Endodermal cell (in vitro differentiated cells): ENCODE measurements around the gene PRPH2. TPM values are rescaled to one million over a fixed set of nuclear protein-coding genes. Genes with fewer than 3 reads are reported as not detected.
A peak's percentile ranks its signal among the peaks of the same experiment; 100 is the strongest.

Source experiments
- DNase-seq: peaks from one replicate; pipeline ENCODE4 v3.0.0-alpha.2; 2017
- H3K27ac ChIP-seq: 2 replicates; pipeline ENCODE4 v1.5.1; 2013; ENCODE audit warnings: mild to moderate bottlenecking, low read depth, low read length, moderate library complexity
- H3K27me3 ChIP-seq: 2 replicates; pipeline ENCODE4 v1.6.1; 2013; ENCODE audit warnings: mild to moderate bottlenecking, low read length, moderate library complexity; ENCODE audit not compliant: insufficient read depth, control insufficient read depth, poor library complexity, severe bottlenecking
- H3K36me3 ChIP-seq: 2 replicates; pipeline ENCODE4 v1.7.0; 2013; ENCODE audit warnings: mild to moderate bottlenecking, low read length, moderate library complexity; ENCODE audit not compliant: control insufficient read depth, insufficient read depth
- H3K4me1 ChIP-seq: one replicate; pipeline ENCODE4 v1.7.0; 2013; ENCODE audit warnings: low read length; ENCODE audit not compliant: control insufficient read depth, insufficient read depth
- H3K4me3 ChIP-seq: 2 replicates; pipeline ENCODE4 v1.5.1; 2013; ENCODE audit warnings: mild to moderate bottlenecking, low read length, moderate library complexity
- H3K9ac ChIP-seq: 2 replicates; pipeline ENCODE4 v1.6.1; 2013; ENCODE audit warnings: mild to moderate bottlenecking, low read length, moderate library complexity; ENCODE audit not compliant: poor library complexity, severe bottlenecking; ENCODE audit errors: extremely low read depth
- H3K9me3 ChIP-seq: 2 replicates; pipeline ENCODE4 v1.6.1; 2013; ENCODE audit warnings: mild to moderate bottlenecking, low read length, moderate library complexity; ENCODE audit not compliant: control insufficient read depth
- H3K27ac Mint-ChIP-seq: 2 replicates; pipeline ENCODE4 v1.8.0; 2020; ENCODE audit warnings: mixed read lengths
- H3K27me3 Mint-ChIP-seq: 2 replicates; pipeline ENCODE4 v1.8.0; 2021; ENCODE audit warnings: mild to moderate bottlenecking, mixed read lengths; ENCODE audit not compliant: insufficient read depth
- H3K36me3 Mint-ChIP-seq: 2 replicates; pipeline ENCODE4 v1.8.0; 2020; ENCODE audit warnings: low read depth, mixed read lengths
- H3K4me1 Mint-ChIP-seq: 2 replicates; pipeline ENCODE4 v1.8.0; 2020; ENCODE audit warnings: mixed read lengths
- H3K4me3 Mint-ChIP-seq: 2 replicates; pipeline ENCODE4 v1.8.0; 2020; ENCODE audit warnings: mild to moderate bottlenecking, moderate library complexity, mixed read lengths
- H3K9me3 Mint-ChIP-seq: 2 replicates; pipeline ENCODE4 v1.8.0; 2020; ENCODE audit warnings: mild to moderate bottlenecking, mixed read lengths
- CTCF ChIP-seq: fragments of 200-600 bp; sonication (generic); conservative IDR thresholded peaks from 2 replicates; pipeline ENCODE4 v1.5.0; 2021; ENCODE audit warnings: antibody characterized with exemption, mild to moderate bottlenecking
- WGBS, 2 experiments: methylation state at CpG; one replicate each; pipeline versions ENCODE4 v1.1.5 to v1.1.7; 2013; ENCODE audit warnings: missing lambda C conversion rate in 2 of 2, mixed read lengths in 1 of 2; ENCODE audit not compliant: insufficient coverage in 1 of 2, insufficient read length in 1 of 2; 5-methylcytosine and 5-hydroxymethylcytosine counted together
- total RNA-seq, 2 donors: library from RNA; stranded (reverse); fragmentation: NEBNext Ultra II Directional in 1 of 2; extraction: Animal tissue kit (Norgen Biotek cat#: 25700) in 1 of 2; gene quantifications; 2 replicates in 1 of 2; 3 replicates in 1 of 2; pipeline ENCODE4 v1.2.1, GENCODE V29; 2021

The PRPH2 gene
- total RNA-seq, 2 donors from 2014 or later = 0.35 to 0.40 TPM

GRCh38 chr6:42661540-42662153 is 60.8 kb downstream of the PRPH2 start:
- 15% methylated on average over 5 of the region's 5 CpGs; no CpG with 5 or more reads in 1 of the 2 experiments for WGBS, 2 experiments
- Mint-ChIP-seq H3K4me1 (no peaks in the 10 kb centered on the region), H3K4me3 (no peak overlapping the region), H3K27me3 (no peaks in the 10 kb centered on the region), H3K36me3 (peaks cover 60% of the 10 kb centered on the region), H3K27ac (no peak overlapping the region), H3K9me3 (no peaks in the 10 kb centered on the region)
- H3K9ac ChIP-seq = no peak overlapping the region
- TF ChIP-seq CTCF = peak; percentile 95
- no peak overlapping the region for H3K4me3 ChIP-seq
- peaks cover 85% of the 10 kb centered on the region for H3K36me3 ChIP-seq
- peak; percentile 93 for DNase-seq
- no peaks in the 10 kb centered on the region for H3K27me3 ChIP-seq
- no peaks in the 10 kb centered on the region for H3K9me3 ChIP-seq
- no peaks in the 10 kb centered on the region for H3K4me1 ChIP-seq
- H3K27ac ChIP-seq = no peak overlapping the region

- no peaks in the 10 kb centered on the region for H3K4me1 Mint-ChIP-seq
- H3K36me3 Mint-ChIP-seq = peaks cover 50% of the 10 kb centered on the region
- H3K27ac Mint-ChIP-seq = peak overlapping the region; percentile 1
- Histone ChIP-seq H3K4me1 (no peaks in the 10 kb centered on the region), H3K9me3 (no peaks in the 10 kb centered on the region), H3K27me3 (no peaks in the 10 kb centered on the region), H3K27ac (no peak overlapping the region), H3K9ac (no peak overlapping the region), H3K36me3 (peaks cover 80% of the 10 kb centered on the region), H3K4me3 (no peak overlapping the region)
- 78 to 100% methylated on average over 1 of the region's 1 CpG for WGBS, 2 experiments
- H3K4me3 Mint-ChIP-seq = no peak overlapping the region
- no peaks in the 10 kb centered on the region for H3K9me3 Mint-ChIP-seq
- H3K27me3 Mint-ChIP-seq = no peaks in the 10 kb centered on the region
- no peak for TF ChIP-seq CTCF
- no peak for DNase-seq
Measured at GRCh38 chr6:42659806-42660205, 62.6 kb downstream of the PRPH2 start.

GRCh38 chr6:42653851-42654250 is 68.5 kb downstream of the PRPH2 start:
- 87 to 96% methylated on average over 2 to 5 of the region's 5 CpGs for WGBS, 2 experiments
- Histone ChIP-seq H3K27me3 (no peaks in the 10 kb centered on the region), H3K36me3 (peaks cover 70% of the 10 kb centered on the region), H3K9ac (no peak overlapping the region), H3K4me1 (no peaks in the 10 kb centered on the region), H3K9me3 (no peaks in the 10 kb centered on the region), H3K4me3 (no peak overlapping the region), H3K27ac (no peak overlapping the region)
- no peak for DNase-seq
- Mint-ChIP-seq H3K27ac (no peak overlapping the region), H3K4me3 (no peak overlapping the region), H3K36me3 (peaks cover 52% of the 10 kb centered on the region), H3K27me3 (no peaks in the 10 kb centered on the region), H3K4me1 (no peaks in the 10 kb centered on the region), H3K9me3 (no peaks in the 10 kb centered on the region)
- TF ChIP-seq CTCF = no peak
